Adrenal gland (tissue), 5 donors: ENCODE measurements around the gene MAN1C1.

Experiments used
- CTCF ChIP-seq, 6 experiments: fragments of 450-650 bp in 4 of 6; fragments of 200-600 bp in 2 of 6; sonication (generic) in 1 of 6; IDR thresholded peaks; 1 replicate in 5 of 6; 2 replicates in 1 of 6; pipeline versions ENCODE4 v1.5.1 to v1.8.0; 2016 to 2021; ENCODE audit warnings: antibody characterized with exemption in 6 of 6, mild to moderate bottlenecking in 2 of 6, moderate library complexity in 1 of 6
- POLR2A ChIP-seq, 2 donors: fragments of 450-650 bp; IDR thresholded peaks; one replicate each; pipeline ENCODE4 v1.6.1; 2017; ENCODE audit warnings: antibody characterized with exemption in 2 of 2, mild to moderate bottlenecking in 2 of 2, moderate library complexity in 1 of 2
- donor health status: DM: no; HTN: no; CAD: no.

GRCh38 chr1:25802915-25803314, 186.3 kb downstream of the MAN1C1 start:
- TF ChIP-seq CTCF (IDR thresholded peaks at IDR 0.05) (no peak), POLR2A (IDR thresholded peaks at IDR 0.05) (no peak)
